ENCODE data around the gene APCDD1.

Gene APCDD1

DNA sequence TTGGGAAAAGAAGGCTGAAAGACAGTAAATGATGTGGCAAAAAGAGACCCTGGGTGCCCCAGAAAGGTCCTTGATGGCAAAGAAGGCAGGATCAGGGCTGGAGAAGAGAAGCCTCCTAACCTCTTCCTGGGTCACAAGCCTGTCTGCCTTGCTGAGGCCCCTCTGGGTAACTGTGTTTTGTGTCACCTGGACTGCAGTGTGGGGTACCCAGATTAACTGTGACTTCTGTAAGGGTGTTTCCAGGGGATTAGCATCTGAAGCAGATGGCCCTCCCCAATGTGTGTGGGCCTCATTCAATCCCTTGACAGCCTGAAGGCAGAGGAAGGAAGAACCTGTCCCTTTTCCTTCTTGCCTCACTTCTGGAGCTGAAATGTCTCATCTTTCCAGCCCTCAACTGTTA, 35.6 kb upstream of the APCDD1 start:
- ChIA-PET POLR2A (no interaction called here), CTCF (no interaction called here)
- TF ChIP-seq, protein P1, sequence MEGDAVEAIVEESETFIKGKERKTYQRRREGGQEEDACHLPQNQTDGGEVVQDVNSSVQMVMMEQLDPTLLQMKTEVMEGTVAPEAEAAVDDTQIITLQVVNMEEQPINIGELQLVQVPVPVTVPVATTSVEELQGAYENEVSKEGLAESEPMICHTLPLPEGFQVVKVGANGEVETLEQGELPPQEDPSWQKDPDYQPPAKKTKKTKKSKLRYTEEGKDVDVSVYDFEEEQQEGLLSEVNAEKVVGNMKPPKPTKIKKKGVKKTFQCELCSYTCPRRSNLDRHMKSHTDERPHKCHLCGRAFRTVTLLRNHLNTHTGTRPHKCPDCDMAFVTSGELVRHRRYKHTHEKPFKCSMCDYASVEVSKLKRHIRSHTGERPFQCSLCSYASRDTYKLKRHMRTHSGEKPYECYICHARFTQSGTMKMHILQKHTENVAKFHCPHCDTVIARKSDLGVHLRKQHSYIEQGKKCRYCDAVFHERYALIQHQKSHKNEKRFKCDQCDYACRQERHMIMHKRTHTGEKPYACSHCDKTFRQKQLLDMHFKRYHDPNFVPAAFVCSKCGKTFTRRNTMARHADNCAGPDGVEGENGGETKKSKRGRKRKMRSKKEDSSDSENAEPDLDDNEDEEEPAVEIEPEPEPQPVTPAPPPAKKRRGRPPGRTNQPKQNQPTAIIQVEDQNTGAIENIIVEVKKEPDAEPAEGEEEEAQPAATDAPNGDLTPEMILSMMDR (IDR thresholded peaks at IDR 0.05; ENCODE audit: control extremely low read depth, extremely low read depth, low read depth, missing control alignments) = no peak
- no peak for DNase-seq (ENCODE audit: extremely low spot score)

DNA sequence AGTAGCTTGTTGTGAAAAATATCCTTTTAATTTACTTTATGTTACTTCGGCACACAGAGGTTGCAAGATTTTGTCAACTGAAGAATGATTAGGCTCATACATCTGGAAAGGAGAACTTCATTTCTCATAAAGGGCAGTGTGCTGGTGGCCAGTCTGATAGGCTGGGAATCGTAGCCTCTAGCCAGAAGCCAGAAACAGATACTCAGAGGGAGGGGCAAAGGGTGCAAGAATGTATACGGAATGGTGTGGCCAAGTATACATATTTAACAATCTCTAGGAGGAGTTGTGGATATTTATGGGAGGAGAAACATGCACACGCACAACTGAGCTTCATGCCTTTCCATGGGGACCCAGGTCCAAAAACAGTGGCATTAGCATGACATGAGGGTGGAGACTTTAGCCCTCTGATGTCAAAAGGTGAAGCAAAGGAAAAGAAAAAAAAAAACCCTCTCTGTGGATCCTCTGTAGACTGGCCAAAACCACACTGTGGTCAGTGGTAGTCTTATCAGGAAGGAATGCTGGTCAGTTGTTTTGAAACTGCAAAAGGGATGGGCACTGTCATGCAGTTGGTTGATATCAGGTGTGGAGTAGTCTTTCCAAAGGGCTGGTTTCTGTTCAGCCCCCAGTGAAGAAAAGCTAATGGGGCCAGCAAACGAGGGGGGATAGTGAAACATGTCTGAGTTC, 34.9 kb upstream of the APCDD1 start:
- POLR2A ChIA-PET = no interaction called here
- TF ChIP-seq, protein P1 (IDR thresholded peaks at IDR 0.05; ENCODE audit: control extremely low read depth, extremely low read depth, low read depth, missing control alignments) = no peak
- CTCF ChIA-PET = no interaction called here
- no peak for DNase-seq (ENCODE audit: extremely low spot score)

DNA sequence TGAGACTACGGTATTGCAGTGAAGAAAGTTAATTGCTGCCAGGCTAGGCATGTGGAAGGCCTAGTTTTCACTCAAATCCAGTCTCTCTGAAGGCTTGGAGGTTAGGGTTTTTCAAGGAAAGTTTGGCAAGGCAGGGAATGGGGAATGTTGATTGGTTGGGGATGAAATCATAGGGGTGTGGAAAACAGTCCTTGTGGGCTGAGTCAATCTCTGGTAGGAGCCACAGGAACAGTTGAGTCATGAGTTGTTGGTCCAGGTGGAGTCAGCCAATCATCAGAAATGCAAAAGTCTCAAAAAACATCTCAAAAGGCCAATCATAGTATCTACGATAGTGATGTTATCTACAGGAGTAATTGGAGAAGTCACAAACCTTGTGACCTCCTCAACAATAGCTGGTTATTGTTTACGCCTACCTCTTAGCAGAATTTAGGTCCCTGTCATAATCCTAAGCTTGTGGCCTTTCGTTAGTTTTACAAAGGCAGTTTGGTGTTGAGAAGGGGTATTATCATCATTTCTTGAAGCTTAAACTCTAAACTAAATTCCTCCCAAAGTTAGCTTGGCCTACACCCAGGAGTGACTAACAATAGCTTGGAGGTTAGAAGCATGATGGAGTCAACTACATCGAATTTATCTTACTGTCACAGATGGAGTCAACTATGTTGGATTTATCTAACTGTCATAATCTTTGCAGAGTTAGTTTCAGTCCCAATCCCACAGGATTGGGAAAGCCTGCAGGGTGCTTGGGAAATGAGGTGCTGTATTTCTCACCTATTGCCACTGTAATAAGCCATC, 33.7 kb upstream of the APCDD1 start:
- DNase-seq (ENCODE audit: extremely low spot score) = no peak
- TF ChIP-seq, protein P1 (IDR thresholded peaks at IDR 0.05; ENCODE audit: control extremely low read depth, extremely low read depth, low read depth, missing control alignments) = no peak
- CTCF ChIA-PET = interaction anchor here (1.6 kb wide), 1 partner anchor 9 kb away, joined by 3 read pairs; no protein-coding TSS in a partner anchor
- POLR2A ChIA-PET = no interaction called here

DNA sequence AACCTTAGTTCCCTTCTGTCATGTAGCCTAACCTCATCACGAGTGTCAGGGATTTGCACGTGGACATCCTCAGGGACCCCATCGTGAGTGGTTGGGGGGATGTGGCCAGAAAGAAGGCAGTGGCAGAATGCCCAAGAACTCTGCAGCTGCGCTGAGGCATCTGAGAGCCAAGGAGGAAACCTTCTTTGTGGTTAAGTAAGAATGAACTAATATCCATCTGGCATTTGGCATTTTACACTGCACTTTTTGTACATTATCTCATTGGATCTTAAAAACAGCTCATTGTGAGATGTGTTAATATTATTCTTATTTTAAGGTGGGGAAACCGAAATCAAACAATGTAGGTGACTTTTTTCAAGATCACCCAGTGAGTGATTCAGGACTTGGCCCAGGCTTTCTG, 32.6 kb upstream of the APCDD1 start:
- CTCF ChIA-PET = interaction anchor here (1.6 kb wide), 1 partner anchor 10 kb away, joined by 3 read pairs; no protein-coding TSS in a partner anchor
- no peak for DNase-seq (ENCODE audit: extremely low spot score)
- POLR2A ChIA-PET = no interaction called here
- TF ChIP-seq, protein P1 (IDR thresholded peaks at IDR 0.05; ENCODE audit: control extremely low read depth, extremely low read depth, low read depth, missing control alignments) = no peak

DNA sequence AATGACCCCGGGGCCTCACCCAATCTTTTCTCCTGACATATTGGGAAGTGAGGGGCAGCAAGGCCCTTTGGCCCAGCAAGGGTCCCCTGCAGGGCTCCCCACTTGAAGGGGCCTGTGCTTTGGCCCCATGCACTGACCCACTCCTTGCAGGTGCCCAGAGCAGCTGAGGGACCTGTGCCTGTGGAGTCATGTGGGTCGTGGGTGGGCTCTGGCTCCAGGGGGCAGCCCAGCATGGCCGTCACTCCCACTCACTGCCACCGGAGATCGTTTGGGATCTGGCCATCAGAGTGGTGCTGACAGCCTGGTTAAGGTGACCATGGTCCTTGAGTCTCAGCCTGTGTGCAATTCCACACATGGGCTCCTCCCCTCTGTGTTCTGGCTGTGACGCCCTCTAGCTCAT, 31.7 kb upstream of the APCDD1 start:
- POLR2A ChIA-PET = no interaction called here
- no peak for DNase-seq (ENCODE audit: extremely low spot score)

DNA sequence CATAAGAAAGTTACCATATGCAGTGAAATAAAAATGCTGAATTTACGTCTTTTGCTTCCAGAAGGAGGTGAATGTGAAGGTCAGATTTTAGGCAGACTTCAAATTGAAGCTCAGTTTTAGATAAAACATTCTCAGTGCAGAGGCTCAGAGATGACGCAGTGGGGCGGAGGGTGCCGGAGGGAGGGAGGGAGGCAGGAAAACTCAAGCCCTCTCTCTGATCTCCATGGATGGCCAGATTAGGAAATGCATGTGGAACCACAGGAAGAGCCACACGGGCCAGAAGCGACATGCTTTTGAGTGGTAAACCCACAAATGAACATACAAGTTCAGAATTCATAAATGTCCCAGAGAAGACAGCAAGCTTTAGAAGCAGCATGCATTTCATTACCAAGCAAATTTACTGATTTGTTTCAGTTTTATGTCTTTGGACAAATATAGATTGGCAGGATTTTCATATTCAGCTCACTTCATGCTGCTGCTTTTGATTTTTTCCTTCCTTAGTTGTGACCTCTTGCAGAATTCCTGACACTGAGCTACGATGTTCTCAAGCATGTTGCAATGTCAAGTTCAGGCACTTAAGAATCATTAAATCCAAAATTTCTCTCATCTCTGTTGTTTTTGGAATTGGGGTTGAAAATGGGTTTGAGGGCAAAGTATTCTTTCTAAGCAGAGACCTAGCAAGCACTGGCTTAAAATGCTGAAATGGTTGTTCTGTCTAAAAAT, 29.7 kb upstream of the APCDD1 start:
- no peak for DNase-seq (ENCODE audit: extremely low spot score)
- ChIA-PET CTCF (interaction anchor here (0.6 to 1.0 kb wide), 2 partner anchors 45 to 66 kb away, joined by 3 read pairs; no protein-coding TSS in a partner anchor), POLR2A (no interaction called here)

More for the DNA sequence above, 31.7 kb upstream of the APCDD1 start:
- CTCF ChIA-PET = no interaction called here
- TF ChIP-seq, protein P1 (IDR thresholded peaks at IDR 0.05; ENCODE audit: control extremely low read depth, extremely low read depth, low read depth, missing control alignments) = no peak

More for the DNA sequence above, 29.7 kb upstream of the APCDD1 start:
- TF ChIP-seq, protein P1 (IDR thresholded peaks at IDR 0.05; ENCODE audit: control extremely low read depth, extremely low read depth, low read depth, missing control alignments) = no peak
